NOMO-1 (cell line): ENCODE results near the gene FAM241A.
"Not testable (repeated sequence)": the region's sequence is repeated elsewhere in the genome, so short reads cannot be mapped to it uniquely, and the experiment has no call there.

Source experiments
- DNase-seq, 2 experiments: peaks; one replicate each; lab custom pipeline; 2025; ENCODE audit not compliant: unreplicated experiment in 2 of 2; lab: John Stamatoyannopoulos, UW

The FAM241A gene

GRCh38 chr4:112172180-112172579, 26.9 kb downstream of the FAM241A start:
- DNase-seq, result no peak

DNA sequence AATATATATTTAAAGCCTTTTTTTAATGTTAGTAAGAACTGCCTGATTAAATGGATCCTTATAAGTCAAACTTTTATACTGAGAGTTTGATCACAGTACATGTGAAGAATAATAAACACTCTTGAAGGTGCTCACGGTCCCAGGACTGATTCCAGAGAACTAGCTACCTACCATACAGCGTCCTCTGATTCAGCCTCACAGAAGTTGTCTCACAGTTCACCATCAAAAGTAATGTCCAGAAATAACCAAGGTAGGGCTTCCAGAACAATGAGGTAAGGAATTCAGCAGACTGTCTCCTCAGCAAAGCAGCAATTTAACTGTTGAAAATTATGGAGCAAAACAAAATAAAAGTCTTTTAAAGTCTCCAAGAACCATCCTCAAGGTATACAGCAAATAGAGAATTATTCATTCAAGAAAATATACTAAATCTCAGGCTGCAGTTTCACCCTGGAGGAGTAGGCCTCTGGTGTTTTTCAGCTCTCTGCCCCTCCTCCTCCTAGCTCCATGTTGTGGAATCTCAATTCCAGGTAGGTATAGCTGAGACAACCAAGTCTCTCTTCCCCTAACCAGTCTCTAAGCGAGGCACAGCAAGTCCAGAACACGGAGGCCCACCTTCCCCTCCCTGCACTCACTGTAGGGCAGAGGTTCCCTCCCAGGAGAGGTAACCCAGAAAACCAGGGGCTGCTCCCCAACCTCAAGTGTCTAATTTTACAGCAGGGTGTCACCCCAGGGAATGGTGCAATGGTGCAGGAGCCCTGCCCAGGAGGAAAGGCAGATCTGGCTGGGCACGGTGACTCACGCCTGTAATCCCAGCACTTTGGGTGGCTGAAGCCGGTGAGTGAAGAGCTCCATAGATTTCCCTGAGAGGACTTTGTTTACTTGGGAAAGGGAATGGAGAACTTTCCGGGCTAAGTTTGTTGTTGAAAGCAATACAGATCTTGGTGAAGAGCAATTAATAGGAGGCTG, 28.6 kb downstream of the FAM241A start:
- no peak for DNase-seq

GRCh38 chr4:112175840-112176239, 30.6 kb downstream of the FAM241A start:
- DNase-seq, result no peak

GRCh38 chr4:112176596-112176995, 31.3 kb downstream of the FAM241A start:
- DNase-seq, result no peak

DNA sequence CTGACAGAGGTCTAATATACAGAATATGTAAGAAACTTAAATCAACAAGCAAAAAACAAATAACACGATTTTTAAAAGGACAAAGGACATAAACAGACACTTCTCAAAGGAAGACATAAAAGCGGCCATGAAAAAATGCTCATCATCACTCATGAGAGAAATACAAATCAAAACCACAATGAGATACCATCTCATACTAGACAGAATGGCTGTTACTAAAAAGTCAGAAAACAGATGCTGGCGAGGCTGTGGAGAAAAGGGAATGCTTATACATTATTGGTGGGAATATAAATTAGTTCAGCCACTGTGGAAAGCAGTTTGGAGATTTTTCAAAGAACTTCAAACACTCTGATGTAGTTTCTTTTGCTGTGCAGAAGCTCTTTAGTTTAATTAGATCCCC, 33.5 kb downstream of the FAM241A start:
- not testable (repeated sequence) for DNase-seq

- DNase-seq, result no peak
Observed at GRCh38 chr4:112181358-112182000, 36.2 kb downstream of the FAM241A start.

GRCh38 chr4:112182604-112183003, 37.4 kb downstream of the FAM241A start:
- DNase-seq, result no peak

- peak in 1 of 2 experiments; percentile 45 for DNase-seq
Observed at GRCh38 chr4:112183252-112183651, 38.0 kb downstream of the FAM241A start.

DNA sequence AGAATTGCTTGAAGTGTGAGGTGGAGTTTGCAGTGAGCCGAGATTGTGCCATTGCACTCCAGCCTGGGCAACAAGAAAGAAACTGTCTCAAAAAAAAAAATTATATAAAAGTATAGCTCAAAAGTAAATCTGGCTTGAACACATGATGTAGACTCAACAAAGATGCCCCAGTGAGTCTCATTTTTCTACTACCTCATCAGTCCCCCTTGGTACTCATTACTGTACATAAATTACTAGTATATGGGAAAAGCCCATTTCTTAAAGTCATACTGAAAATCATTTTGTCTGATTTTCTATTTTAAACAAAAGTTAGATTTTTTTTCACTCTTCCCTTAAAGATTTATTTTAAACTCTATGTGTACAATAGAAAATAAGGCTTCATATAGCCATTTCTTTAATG, 39.2 kb downstream of the FAM241A start:
- DNase-seq, result no peak

- no peak for DNase-seq
Observed at GRCh38 chr4:112185334-112185733, 40.1 kb downstream of the FAM241A start.

GRCh38 chr4:112185740-112186670, 40.8 kb downstream of the FAM241A start:
- peak; percentile 49 to 86 for DNase-seq

DNA sequence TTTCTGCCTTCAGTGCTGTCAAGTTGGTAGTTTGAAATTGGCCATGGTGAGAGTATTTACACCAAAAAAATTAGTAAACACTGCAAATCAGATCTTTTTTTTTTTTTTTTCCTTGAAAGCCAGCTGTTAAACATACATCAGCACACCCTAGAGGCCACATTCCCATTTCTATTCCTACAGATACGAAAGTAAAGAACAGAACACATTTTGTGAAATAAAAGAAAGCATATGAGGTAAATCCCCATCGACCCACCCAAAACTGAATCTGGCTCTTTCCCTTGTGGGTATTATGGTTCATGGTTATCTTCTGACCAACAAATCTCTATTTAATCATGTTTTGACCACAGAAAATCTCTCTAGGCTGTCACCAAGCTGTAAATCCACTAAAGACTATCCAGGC, 44.5 kb downstream of the FAM241A start:
- DNase-seq, result no peak

DNA sequence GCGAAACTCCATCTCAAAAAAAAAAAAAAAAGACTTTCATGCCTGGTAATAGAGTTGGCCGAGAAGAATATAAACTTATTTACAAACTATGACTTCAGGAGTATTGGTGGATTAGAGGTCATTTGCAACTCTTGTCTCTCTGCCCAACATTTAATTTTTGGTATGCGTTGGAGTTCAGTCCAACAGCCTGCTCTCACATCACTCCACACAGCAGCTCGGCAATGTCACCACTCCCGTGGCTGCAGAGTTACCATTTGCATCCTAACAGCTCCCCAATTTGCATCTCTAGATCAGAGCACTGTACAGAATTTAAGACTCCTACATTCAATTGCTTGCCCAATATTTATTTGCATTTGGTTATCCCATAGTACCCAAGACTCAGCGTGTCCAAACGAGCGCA, 45.4 kb downstream of the FAM241A start:
- no peak for DNase-seq

DNA sequence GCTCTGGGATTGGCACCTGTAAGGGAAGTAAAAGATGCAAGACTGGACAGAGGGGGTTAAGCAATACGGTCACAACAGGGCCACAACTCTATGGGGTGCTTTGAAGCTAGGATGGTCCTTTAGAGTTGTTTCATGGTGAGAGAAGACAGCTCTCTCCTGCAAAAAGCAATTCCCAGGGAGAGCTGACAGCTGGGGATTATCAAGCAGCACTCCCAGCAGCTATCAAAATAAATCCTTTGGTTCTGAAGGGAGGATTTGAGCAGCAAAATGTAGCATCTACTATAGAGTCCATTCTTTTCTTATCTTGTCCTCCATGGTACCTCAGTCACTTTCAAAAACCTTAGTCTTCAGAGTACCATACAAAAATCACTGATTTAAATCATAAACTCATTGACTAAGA, 51.2 kb downstream of the FAM241A start:
- no peak for DNase-seq

- no peak for DNase-seq
Observed at GRCh38 chr4:112199041-112199440, 53.8 kb downstream of the FAM241A start.

- DNase-seq, result no peak
Observed at GRCh38 chr4:112201915-112202505, 56.8 kb downstream of the FAM241A start.

DNA sequence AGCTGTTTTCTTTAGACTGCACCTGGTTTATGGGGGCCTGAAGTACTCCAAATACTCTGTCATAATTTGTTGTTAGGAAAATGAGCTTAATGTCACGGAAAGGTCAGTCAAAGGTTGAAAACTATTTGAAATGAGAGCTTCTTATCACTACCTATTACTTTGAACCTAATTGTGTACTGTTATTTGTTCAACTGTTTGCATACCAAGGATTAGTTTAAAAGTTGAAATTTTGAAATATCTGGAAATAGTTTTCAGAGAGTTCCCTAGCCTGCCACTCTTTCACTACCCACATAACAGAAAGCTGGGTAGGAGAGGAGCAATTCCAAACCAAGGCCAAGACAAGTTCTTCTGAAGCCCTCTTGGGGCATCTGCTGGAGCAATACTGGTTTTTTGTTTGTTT, 58.3 kb downstream of the FAM241A start:
- DNase-seq, result no peak

DNA sequence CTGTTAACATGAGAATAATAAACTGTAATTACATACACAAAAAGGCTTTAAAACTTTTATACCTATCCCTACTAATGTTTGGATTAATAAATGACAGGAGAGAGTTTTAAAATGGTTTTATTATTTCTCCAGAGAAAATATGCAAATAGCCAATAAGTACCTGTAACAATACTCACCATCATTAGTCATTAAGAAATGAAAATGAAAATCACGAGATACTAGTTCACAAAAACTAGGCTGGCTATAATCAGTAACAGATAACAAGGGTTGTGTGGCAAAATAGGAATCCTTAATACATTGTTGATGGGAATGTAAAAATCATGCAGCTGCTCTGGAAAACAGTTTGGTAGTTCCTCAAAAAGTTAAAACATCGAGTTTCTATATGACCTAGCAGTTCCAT, 61.2 kb downstream of the FAM241A start:
- peak in 1 of 2 experiments; percentile 5 for DNase-seq

- DNase-seq, result not testable (repeated sequence)
Observed at GRCh38 chr4:112208137-112209095, 63.2 kb downstream of the FAM241A start.
